ENCODE measurements around the gene ACTG2. TPM values are rescaled to one million over a fixed set of nuclear protein-coding genes. Genes with fewer than 3 reads are reported as not detected.

ACTG2 gene
- total RNA-seq, 1 experiment from 2014 or later = not detected

DNA sequence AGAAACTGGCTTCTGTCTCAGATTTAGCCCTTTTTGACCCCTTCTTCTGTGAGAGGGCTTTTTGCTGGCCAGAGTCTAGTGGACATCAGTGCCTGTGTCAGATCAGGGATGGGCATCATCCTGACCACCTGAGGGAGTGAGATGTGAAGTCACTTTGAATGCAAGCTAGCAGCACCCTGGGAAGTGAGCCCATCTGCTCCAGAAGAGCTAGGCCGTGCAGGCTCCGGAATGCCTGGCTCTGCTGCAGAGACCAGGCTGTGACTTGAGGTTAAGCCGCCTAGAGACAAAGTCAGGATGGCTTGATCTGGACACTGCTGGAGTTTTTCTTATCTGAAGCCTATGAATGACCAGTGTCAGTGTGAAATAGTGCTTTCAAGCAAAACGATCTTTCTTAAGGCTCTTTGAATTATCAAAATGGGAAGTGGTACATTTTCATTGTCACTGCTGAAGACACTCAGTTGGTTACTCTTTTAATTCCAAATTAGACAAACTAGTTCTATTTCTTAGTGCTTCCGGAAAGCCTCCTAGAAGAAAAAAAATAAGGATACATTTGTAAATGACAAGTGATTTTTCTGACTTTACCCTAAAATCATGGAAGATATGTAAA is 54.7 kb downstream of the ACTG2 start:
- POLR2A ChIA-PET (ENCODE audit: unreplicated experiment) = no interaction called here

GRCh38 chr2:73949802-73950201 is 57.0 kb downstream of the ACTG2 start:
- Histone ChIP-seq H3K4me1 (replicated peaks; ENCODE audit: insufficient read depth) (no peaks in the 10 kb centered on the region), H4K20me1 (ENCODE audit: insufficient read depth) (peaks cover 46% of the 10 kb centered on the region), H2AFZ (no peak overlapping the region), H3K27ac (no peak overlapping the region), H3K79me2 (ENCODE audit: low read depth) (peaks cover 9% of the 10 kb centered on the region; the same call in 1 of the 2 replicates), H3K4me3 (no peak overlapping the region), H3K27me3 (ENCODE audit: insufficient read depth, low read depth) (no peaks in the 10 kb centered on the region), H3F3A (ENCODE audit: insufficient read depth, low read depth) (no peaks in the 10 kb centered on the region), H3K9me3 (ENCODE audit: insufficient read depth, low read depth) (no peaks in the 10 kb centered on the region), H3K9me2 (ENCODE audit: insufficient read depth) (no peaks in the 10 kb centered on the region), H3K36me3 (ENCODE audit: low read depth) (peaks cover 71% of the 10 kb centered on the region), H3K4me2 (no peak overlapping the region)
- DNase-seq = no peak
- no TSS peak for BruUV-seq (replicated peaks)
- TF ChIP-seq, protein P1, sequence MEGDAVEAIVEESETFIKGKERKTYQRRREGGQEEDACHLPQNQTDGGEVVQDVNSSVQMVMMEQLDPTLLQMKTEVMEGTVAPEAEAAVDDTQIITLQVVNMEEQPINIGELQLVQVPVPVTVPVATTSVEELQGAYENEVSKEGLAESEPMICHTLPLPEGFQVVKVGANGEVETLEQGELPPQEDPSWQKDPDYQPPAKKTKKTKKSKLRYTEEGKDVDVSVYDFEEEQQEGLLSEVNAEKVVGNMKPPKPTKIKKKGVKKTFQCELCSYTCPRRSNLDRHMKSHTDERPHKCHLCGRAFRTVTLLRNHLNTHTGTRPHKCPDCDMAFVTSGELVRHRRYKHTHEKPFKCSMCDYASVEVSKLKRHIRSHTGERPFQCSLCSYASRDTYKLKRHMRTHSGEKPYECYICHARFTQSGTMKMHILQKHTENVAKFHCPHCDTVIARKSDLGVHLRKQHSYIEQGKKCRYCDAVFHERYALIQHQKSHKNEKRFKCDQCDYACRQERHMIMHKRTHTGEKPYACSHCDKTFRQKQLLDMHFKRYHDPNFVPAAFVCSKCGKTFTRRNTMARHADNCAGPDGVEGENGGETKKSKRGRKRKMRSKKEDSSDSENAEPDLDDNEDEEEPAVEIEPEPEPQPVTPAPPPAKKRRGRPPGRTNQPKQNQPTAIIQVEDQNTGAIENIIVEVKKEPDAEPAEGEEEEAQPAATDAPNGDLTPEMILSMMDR (conservative IDR thresholded peaks at IDR 0.05) = no peak
- TF ChIP-seq EZH2 (IDR thresholded peaks at IDR 0.05; ENCODE audit: low read depth) = no peak
- intact Hi-C loops (cut with micrococcal nuclease; ENCODE audit: unreplicated experiment) = no loop called here
- POLR2A ChIA-PET (ENCODE audit: unreplicated experiment) = interaction anchor here (0.7 to 0.8 kb wide), 2 partner anchors 18 to 171 kb away, joined by 3 read pairs; no protein-coding TSS in a partner anchor
- CTCF ChIA-PET = no interaction called here

More for the DNA sequence above, 54.7 kb downstream of the ACTG2 start:
- H4K20me1 ChIP-seq (ENCODE audit: insufficient read depth) = peaks cover 66% of the 10 kb centered on the region
- no peaks in the 10 kb centered on the region for H3K27me3 ChIP-seq (ENCODE audit: insufficient read depth, low read depth)
- H3K4me1 ChIP-seq (replicated peaks; ENCODE audit: insufficient read depth) = no peaks in the 10 kb centered on the region
- H3K9me2 ChIP-seq (ENCODE audit: insufficient read depth) = no peaks in the 10 kb centered on the region
- no peaks in the 10 kb centered on the region for H3K9me3 ChIP-seq (ENCODE audit: insufficient read depth, low read depth)
- H3K27ac ChIP-seq = no peak overlapping the region
- peaks cover 76% of the 10 kb centered on the region for H3K36me3 ChIP-seq (ENCODE audit: low read depth)
- TF ChIP-seq EZH2 (IDR thresholded peaks at IDR 0.05; ENCODE audit: low read depth) = no peak
- TF ChIP-seq, protein P1 (conservative IDR thresholded peaks at IDR 0.05) = no peak
- H3F3A ChIP-seq (ENCODE audit: insufficient read depth, low read depth) = no peaks in the 10 kb centered on the region
- BruUV-seq (replicated peaks) = no TSS peak
- peaks cover 32% of the 10 kb centered on the region for H3K79me2 ChIP-seq (ENCODE audit: low read depth)
- no peak overlapping the region for H3K4me2 ChIP-seq
- CTCF ChIA-PET = no interaction called here
- H2AFZ ChIP-seq = no peak overlapping the region
- no peak overlapping the region for H3K4me3 ChIP-seq
- intact Hi-C loops (cut with micrococcal nuclease; ENCODE audit: unreplicated experiment) = no loop called here
- DNase-seq = no peak

GRCh38 chr2:73952499-73953446 is 60.0 kb downstream of the ACTG2 start:
- H3K27me3 ChIP-seq (ENCODE audit: insufficient read depth, low read depth) = no peaks in the 10 kb centered on the region
- no peaks in the 10 kb centered on the region for H3K4me1 ChIP-seq (replicated peaks; ENCODE audit: insufficient read depth)
- no peak overlapping the region for H3K4me3 ChIP-seq
- intact Hi-C loops (cut with micrococcal nuclease; ENCODE audit: unreplicated experiment) = no loop called here
- ChIA-PET POLR2A (ENCODE audit: unreplicated experiment) (no interaction called here), CTCF (no interaction called here)
- H3K9me3 ChIP-seq (ENCODE audit: insufficient read depth, low read depth) = no peaks in the 10 kb centered on the region
- no peak overlapping the region for H2AFZ ChIP-seq
- H3K36me3 ChIP-seq (ENCODE audit: low read depth) = peaks cover 64% of the 10 kb centered on the region
- H4K20me1 ChIP-seq (ENCODE audit: insufficient read depth) = peaks cover 43% of the 10 kb centered on the region
- no peaks in the 10 kb centered on the region for H3K9me2 ChIP-seq (ENCODE audit: insufficient read depth)
- no TSS peak for BruUV-seq (replicated peaks)
- TF ChIP-seq, protein P1 (conservative IDR thresholded peaks at IDR 0.05) = no peak
- no peak for TF ChIP-seq EZH2 (IDR thresholded peaks at IDR 0.05; ENCODE audit: low read depth)
- no peak for DNase-seq
- no peak overlapping the region for H3K27ac ChIP-seq
- no peaks in the 10 kb centered on the region for H3K79me2 ChIP-seq (ENCODE audit: low read depth)
- H3F3A ChIP-seq (ENCODE audit: insufficient read depth, low read depth) = 0 out of 2 replicates have a peak, but pooled peaks cover 6% of the 10 kb centered on the region
- H3K4me2 ChIP-seq = no peak overlapping the region
